ENCODE data around the gene MXI1. TPM values are rescaled to one million over a fixed set of nuclear protein-coding genes. Genes with fewer than 3 reads are reported as not detected.

MXI1 gene
- total and polyA plus RNA-seq, 2 of the 4 experiments (the other 2 are of a cell fraction): 7.2 to 11.8 TPM

DNA sequence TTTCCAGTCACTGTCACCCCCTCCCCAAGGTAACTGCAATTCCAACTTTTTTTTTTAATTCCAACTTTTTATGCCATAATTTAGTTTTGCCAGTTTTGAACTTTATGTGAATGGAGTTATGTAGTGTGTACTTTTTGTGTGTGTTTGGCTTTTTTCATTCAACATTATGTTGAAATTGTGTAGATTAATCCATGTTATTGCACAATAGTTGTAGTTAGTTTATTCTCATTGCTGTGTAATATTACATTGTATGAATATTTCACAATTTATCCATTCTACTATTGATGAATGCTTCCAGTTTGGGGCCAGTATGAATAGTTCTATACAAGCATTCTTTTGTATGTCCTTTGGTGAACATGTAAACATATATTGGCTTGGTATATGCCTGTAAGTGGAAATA is 32.5 kb downstream of the MXI1 start:
- Histone ChIP-seq H3K9ac (ENCODE audit: low read depth, low read length) (no peak overlapping the region), H2BK15ac (ENCODE audit: low read depth, low read length) (no peak overlapping the region), H2BK5ac (ENCODE audit: low read depth, low read length, poor library complexity, severe bottlenecking) (no peak overlapping the region), H4K5ac (ENCODE audit: low read depth, low read length) (no peak overlapping the region), H2BK120ac (ENCODE audit: low read depth, low read length) (no peak overlapping the region), H2AK9ac (replicated peaks; ENCODE audit: low read depth, low read length, poor library complexity) (no peak overlapping the region), H3K36me3 (ENCODE audit: control insufficient read depth, insufficient read depth, low read length) (peaks cover 5% of the 10 kb centered on the region; the same call in 1 of the 2 replicates), H3K56ac (ENCODE audit: extremely low read depth, insufficient read depth, low read length) (no peak overlapping the region), H2AK5ac (ENCODE audit: low read depth, low read length) (no peak overlapping the region), H3K4ac (ENCODE audit: low read depth, low read length) (no peak overlapping the region), H3K4me3 (ENCODE audit: insufficient read depth, low read depth, low read length) (no peak overlapping the region), H4K8ac (ENCODE audit: low read depth in 2 of 2, low read length in 2 of 2) (no peak overlapping the region), H4K20me1 (ENCODE audit: insufficient read depth, low read length) (no peaks in the 10 kb centered on the region; the same call in 1 of the 2 replicates), H4K91ac (ENCODE audit: insufficient read depth, low read depth, low read length) (no peak overlapping the region), H3K4me1 (ENCODE audit: control insufficient read depth, insufficient read depth, low read length) (no peaks in the 10 kb centered on the region), H3K9me3 (ENCODE audit: control insufficient read depth, insufficient read depth, low read length) (no peaks in the 10 kb centered on the region), H2BK20ac (ENCODE audit: low read depth, low read length) (no peak overlapping the region), H2AFZ (replicated peaks; ENCODE audit: low read length, poor library complexity) (no peak overlapping the region), H3K14ac (replicated peaks; ENCODE audit: low read depth, low read length) (no peak overlapping the region), H3K4me2 (ENCODE audit: low read depth, low read length) (no peak overlapping the region), H3K18ac (ENCODE audit: low read depth, low read length) (no peak overlapping the region), H3K9me1 (ENCODE audit: insufficient read depth, low read length) (no peaks in the 10 kb centered on the region), H3K27me3 (ENCODE audit: control insufficient read depth, insufficient read depth, low read length) (no peaks in the 10 kb centered on the region), H3K27ac (ENCODE audit: insufficient read depth, low read length) (no peak overlapping the region), H3K79me1 (ENCODE audit: low read depth in 1 of 2, low read length in 2 of 2) (peaks cover 0 to 4% of the 10 kb centered on the region in 2 experiments; a peak in 1 of 4 replicates), H3K23ac (ENCODE audit: low read depth, low read length) (no peak overlapping the region)
- DNase-seq (no peak), ATAC-seq (ENCODE audit: low read depth) (no peak)
- ChIA-PET CTCF (interaction anchor here (0.5 to 0.7 kb wide), 2 partner anchors 43 to 100 kb away, joined by 3 to 4 read pairs; no protein-coding TSS in a partner anchor), POLR2A (ENCODE audit: unreplicated experiment) (no interaction called here)
- intact Hi-C loops (cut with micrococcal nuclease): no loop called here
- dilution Hi-C loops (cut with HindIII; ENCODE audit: low sequenced_read_pairs, unreplicated experiment): no loop called here
- no TSS peak for BruUV-seq (replicated peaks)
- in situ Hi-C loops (cut with MboI; ENCODE audit: low sequenced_read_pairs): no loop called here
- TF ChIP-seq CEBPB (IDR thresholded peaks at IDR 0.05; ENCODE audit: low read depth, low read length): peak; percentile 93
- TF ChIP-seq, protein P1, sequence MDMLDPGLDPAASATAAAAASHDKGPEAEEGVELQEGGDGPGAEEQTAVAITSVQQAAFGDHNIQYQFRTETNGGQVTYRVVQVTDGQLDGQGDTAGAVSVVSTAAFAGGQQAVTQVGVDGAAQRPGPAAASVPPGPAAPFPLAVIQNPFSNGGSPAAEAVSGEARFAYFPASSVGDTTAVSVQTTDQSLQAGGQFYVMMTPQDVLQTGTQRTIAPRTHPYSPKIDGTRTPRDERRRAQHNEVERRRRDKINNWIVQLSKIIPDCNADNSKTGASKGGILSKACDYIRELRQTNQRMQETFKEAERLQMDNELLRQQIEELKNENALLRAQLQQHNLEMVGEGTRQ (IDR thresholded peaks at IDR 0.05; ENCODE audit: low read depth, low read length): no peak
